H1 (cell line): ENCODE measurements around the gene LGALS8. TPM values are rescaled to one million over a fixed set of nuclear protein-coding genes. Genes with fewer than 3 reads are reported as not detected.

Experiments
- CTCF ChIA-PET: fragments of 300-600 bp; sonication (Branson Sonifier 250); formaldehyde crosslinking; loops from one replicate; lab custom pipeline; 2021; ENCODE audit not compliant: partially characterized antibody; lab: Charles Lee
- POLR2A ChIA-PET: fragments of 300-600 bp; sonication (Branson Sonifier 250); formaldehyde crosslinking; loops from one replicate; lab custom pipeline; 2021; ENCODE audit warnings: inconsistent platforms; ENCODE audit not compliant: partially characterized antibody; lab: Charles Lee
- DNase-seq, 2 experiments: peaks; one replicate each; pipeline versions ENCODE4 v3.0.0 to v3.0.0-alpha.2; 2010 to 2022; ENCODE audit warnings: low spot score in 2 of 2, low read depth in 1 of 2, mixed read lengths in 1 of 2
- FAIRE-seq: peaks from 2 replicates; lab custom pipeline; 2011; peaks lifted over from hg19 to GRCh38; lab: Jason Lieb, UNC
- H2AFZ ChIP-seq: 2 replicates; pipeline ENCODE4 v1.8.1; 2012; ENCODE audit warnings: low read length, inconsistent platforms
- H2AK5ac ChIP-seq: 2 replicates; pipeline ENCODE4 v1.6.1; 2013; ENCODE audit warnings: low read depth, low read length
- H2BK120ac ChIP-seq: replicated peaks from 2 replicates; pipeline ENCODE3; 2013; ENCODE audit warnings: low read depth, low read length, inconsistent platforms
- H2BK12ac ChIP-seq: 2 replicates; pipeline ENCODE4 v1.6.1; 2013; ENCODE audit warnings: low read depth, low read length
- H2BK15ac ChIP-seq: 2 replicates; pipeline ENCODE4 v1.6.1; 2013; ENCODE audit warnings: low read length
- H2BK20ac ChIP-seq: 2 replicates; pipeline ENCODE4 v1.6.1; 2013; ENCODE audit warnings: low read length
- H2BK5ac ChIP-seq: 2 replicates; pipeline ENCODE4 v1.6.1; 2013; ENCODE audit warnings: low read depth, low read length
- H3K14ac ChIP-seq: 2 replicates; pipeline ENCODE4 v1.6.1; 2013; ENCODE audit warnings: inconsistent platforms; ENCODE audit not compliant: insufficient read length
- H3K18ac ChIP-seq: 2 replicates; pipeline ENCODE4 v1.6.1; 2013; ENCODE audit warnings: low read length; ENCODE audit errors: extremely low read depth
- H3K23ac ChIP-seq: 2 replicates; pipeline ENCODE4 v1.6.1; 2013; ENCODE audit warnings: inconsistent platforms; ENCODE audit not compliant: insufficient read length
- H3K23me2 ChIP-seq: 2 replicates; pipeline ENCODE4 v1.6.1; 2013; ENCODE audit warnings: low read depth, low read length
- H3K27ac ChIP-seq: 2 replicates; pipeline ENCODE4 v1.6.1; 2011; ENCODE audit warnings: low read depth, low read length, inconsistent platforms
- H3K27me3 ChIP-seq, 4 experiments: replicated peaks in 1 of 4; 1 replicate in 1 of 4; 2 replicates in 3 of 4; pipeline versions ENCODE4 v1.6.1 to v1.8.1; 2011 to 2013; ENCODE audit warnings: low read length in 3 of 4, mild to moderate bottlenecking in 3 of 4, inconsistent platforms in 2 of 4, mixed read lengths in 2 of 4, moderate library complexity in 1 of 4; ENCODE audit not compliant: control insufficient read depth in 3 of 4, insufficient read depth in 3 of 4; ENCODE audit errors: extremely low read depth in 1 of 4
- H3K36me3 ChIP-seq, 4 experiments: 2 replicates each; pipeline versions ENCODE4 v1.6.1 to v1.8.1; 2011 to 2013; ENCODE audit warnings: mild to moderate bottlenecking in 4 of 4, low read length in 3 of 4, moderate library complexity in 2 of 4, control low read depth in 1 of 4, inconsistent platforms in 1 of 4; ENCODE audit not compliant: insufficient read depth in 4 of 4, control insufficient read depth in 2 of 4
- H3K4ac ChIP-seq: replicated peaks from 2 replicates; pipeline ENCODE3; 2013; ENCODE audit warnings: low read length, low read depth, mixed read lengths, inconsistent platforms; ENCODE audit not compliant: insufficient read length
- H3K4me1 ChIP-seq, 4 experiments: replicated peaks in 1 of 4; 1 replicate in 1 of 4; 2 replicates in 3 of 4; pipeline versions ENCODE4 v1.6.1 to v1.8.1; 2011 to 2013; ENCODE audit warnings: low read length in 3 of 4, inconsistent platforms in 2 of 4, mixed read lengths in 1 of 4; ENCODE audit not compliant: insufficient read depth in 4 of 4, control insufficient read depth in 3 of 4
- H3K4me2 ChIP-seq, 2 experiments: 2 replicates each; pipeline versions ENCODE4 v1.6.1 to v1.8.1; 2011 to 2013; ENCODE audit warnings: low read depth in 2 of 2, low read length in 2 of 2, control low read depth in 1 of 2, inconsistent platforms in 1 of 2, mild to moderate bottlenecking in 1 of 2; ENCODE audit not compliant: insufficient read depth in 1 of 2
- H3K4me3 ChIP-seq, 4 experiments: fragments of 200-600, 300-600 bp in 1 of 4; sonication (generic), shearing (Covaris generic), sonication (Bioruptor Twin) in 1 of 4; 2 replicates each; pipeline versions ENCODE4 v1.5.1 to v1.8.1; 2011 to 2016; ENCODE audit warnings: low read length in 4 of 4, low read depth in 3 of 4, control low read depth in 2 of 4, inconsistent platforms in 2 of 4, mild to moderate bottlenecking in 2 of 4, mixed read lengths in 1 of 4, moderate library complexity in 1 of 4; ENCODE audit not compliant: insufficient read depth in 2 of 4; ENCODE audit errors: extremely low read depth in 1 of 4
- H3K56ac ChIP-seq: replicated peaks from 2 replicates; pipeline ENCODE3; 2013; ENCODE audit warnings: low read depth, mild to moderate bottlenecking, mixed read lengths, low read length, inconsistent platforms; ENCODE audit not compliant: insufficient read length
- H3K79me1 ChIP-seq: 2 replicates; pipeline ENCODE4 v1.6.1; 2013; ENCODE audit warnings: low read depth, low read length, control low read depth
- H3K79me2 ChIP-seq, 2 experiments: 2 replicates each; pipeline versions ENCODE4 v1.6.1 to v1.8.1; 2012 to 2013; ENCODE audit warnings: low read length in 2 of 2, mild to moderate bottlenecking in 2 of 2, inconsistent platforms in 1 of 2; ENCODE audit not compliant: insufficient read depth in 2 of 2, control insufficient read depth in 1 of 2
- H3K9ac ChIP-seq, 4 experiments: replicated peaks in 1 of 4; 1 replicate in 1 of 4; 2 replicates in 3 of 4; pipeline versions ENCODE4 v1.6.1 to v1.8.1; 2011 to 2013; ENCODE audit warnings: low read depth in 3 of 4, low read length in 3 of 4, control low read depth in 2 of 4, mild to moderate bottlenecking in 2 of 4, moderate library complexity in 2 of 4, inconsistent platforms in 1 of 4; ENCODE audit errors: extremely low read depth in 1 of 4
- H3K9me3 ChIP-seq, 2 experiments: 2 replicates each; pipeline versions ENCODE4 v1.6.1 to v1.8.1; 2012 to 2013; ENCODE audit warnings: mild to moderate bottlenecking in 2 of 2, moderate library complexity in 2 of 2, control low read depth in 1 of 2, inconsistent platforms in 1 of 2, low read depth in 1 of 2, low read length in 1 of 2, mixed read lengths in 1 of 2; ENCODE audit not compliant: insufficient read depth in 2 of 2
- H4K20me1 ChIP-seq, 2 experiments: replicated peaks in 1 of 2; 2 replicates each; pipeline versions ENCODE3 to v1.8.1; 2011 to 2013; ENCODE audit warnings: inconsistent platforms in 2 of 2, low read length in 2 of 2, mild to moderate bottlenecking in 1 of 2; ENCODE audit not compliant: insufficient read depth in 2 of 2, control insufficient read depth in 1 of 2
- H4K5ac ChIP-seq: 2 replicates; pipeline ENCODE4 v1.6.1; 2013; ENCODE audit warnings: low read length, low read depth, mixed read lengths, inconsistent platforms; ENCODE audit not compliant: insufficient read length
- H4K8ac ChIP-seq: 2 replicates; pipeline ENCODE4 v1.8.0; 2013; ENCODE audit warnings: mild to moderate bottlenecking, moderate library complexity, low read length, inconsistent platforms; ENCODE audit not compliant: insufficient read depth; ENCODE audit errors: extremely low read depth
- H4K91ac ChIP-seq: replicated peaks from 2 replicates; pipeline ENCODE3; 2013; ENCODE audit warnings: low read length, mixed read lengths, inconsistent platforms; ENCODE audit not compliant: insufficient read length
- CTBP2 ChIP-seq: IDR thresholded peaks from 2 replicates; pipeline ENCODE4 v1.7.0; 2011; ENCODE audit warnings: borderline replicate concordance, mild to moderate bottlenecking, moderate library complexity, mixed read lengths, low read length; ENCODE audit not compliant: insufficient read depth, insufficient read length
- FOSL1 ChIP-seq: IDR thresholded peaks from 2 replicates; pipeline ENCODE4 v1.6.1; 2011; ENCODE audit warnings: mild to moderate bottlenecking, low read depth, low read length, moderate library complexity; ENCODE audit not compliant: insufficient read depth
- KDM4A ChIP-seq: IDR thresholded peaks from one replicate; pipeline ENCODE4 v1.7.1; 2012; ENCODE audit warnings: low read depth, mild to moderate bottlenecking, moderate library complexity, low read length, inconsistent platforms; ENCODE audit not compliant: severe bottlenecking
- POLR2A ChIP-seq, 2 experiments: IDR thresholded peaks; 1 replicate in 1 of 2; 2 replicates in 1 of 2; pipeline ENCODE4 v1.6.1; 2011; ENCODE audit warnings: low read depth in 2 of 2, low read length in 2 of 2, mild to moderate bottlenecking in 2 of 2; ENCODE audit errors: control extremely low read depth in 1 of 2
- SIN3A ChIP-seq, 2 experiments: IDR thresholded peaks in 1 of 2; conservative IDR thresholded peaks in 1 of 2; 2 replicates each; pipeline ENCODE4 v1.6.1; 2011 to 2012; ENCODE audit warnings: low read length in 2 of 2, improper control_type of control experiment in 1 of 2, low read depth in 1 of 2, mild to moderate bottlenecking in 1 of 2
- SIRT6 ChIP-seq: IDR thresholded peaks from one replicate; pipeline ENCODE4 v1.7.1; 2012; ENCODE audit warnings: low read length, inconsistent platforms
- SRF ChIP-seq: IDR thresholded peaks from 2 replicates; pipeline ENCODE4 v1.6.1; 2011; ENCODE audit warnings: mild to moderate bottlenecking, low read depth, low read length, moderate library complexity
- WGBS, 2 experiments: shearing (Covaris generic) in 1 of 2; methylation state at CpG; one replicate each; pipeline versions ENCODE4 v1.1.6 to v1.1.7; 2013 to 2015; ENCODE audit warnings: low lambda C conversion rate in 2 of 2, mixed read lengths in 2 of 2, inconsistent platforms in 1 of 2, low coverage in 1 of 2, missing lambda C conversion rate in 1 of 2; ENCODE audit not compliant: insufficient replicate concordance in 2 of 2, insufficient coverage in 1 of 2, insufficient read length in 1 of 2; ENCODE audit errors: extremely low coverage in 1 of 2, missing lambda C conversion rate in 1 of 2; 5-methylcytosine and 5-hydroxymethylcytosine counted together
- polyA plus RNA-seq, 7 experiments: library from polyadenylated mRNA; depleted of rRNA in 3 of 7; stranded (reverse) in 5 of 7; unstranded in 2 of 7; fragments of >200 nt in 5 of 7; fragments of 200-250 nt in 2 of 7; gene quantifications; 1 replicate in 5 of 7; 2 replicates in 1 of 7; 4 replicates in 1 of 7; pipeline versions ENCODE4 v1.2.1 to v1.2.3, GENCODE V29; 2011 to 2013; ENCODE audit warnings: missing spikeins in 2 of 7, mixed read lengths in 2 of 7
- total RNA-seq: library from RNA; stranded (reverse); fragmentation: NEBNext Ultra II Directional; extraction: Animal tissue kit (Norgen Biotek cat#: 25700); gene quantifications from 2 replicates; pipeline ENCODE4 v1.2.1, GENCODE V29; 2021

The LGALS8 gene
- total and polyA plus RNA-seq, 2 of the 8 experiments (the other 6 are each of a cell fraction or from before 2014, with no cell fraction given) = 7.2 to 11.6 TPM

DNA sequence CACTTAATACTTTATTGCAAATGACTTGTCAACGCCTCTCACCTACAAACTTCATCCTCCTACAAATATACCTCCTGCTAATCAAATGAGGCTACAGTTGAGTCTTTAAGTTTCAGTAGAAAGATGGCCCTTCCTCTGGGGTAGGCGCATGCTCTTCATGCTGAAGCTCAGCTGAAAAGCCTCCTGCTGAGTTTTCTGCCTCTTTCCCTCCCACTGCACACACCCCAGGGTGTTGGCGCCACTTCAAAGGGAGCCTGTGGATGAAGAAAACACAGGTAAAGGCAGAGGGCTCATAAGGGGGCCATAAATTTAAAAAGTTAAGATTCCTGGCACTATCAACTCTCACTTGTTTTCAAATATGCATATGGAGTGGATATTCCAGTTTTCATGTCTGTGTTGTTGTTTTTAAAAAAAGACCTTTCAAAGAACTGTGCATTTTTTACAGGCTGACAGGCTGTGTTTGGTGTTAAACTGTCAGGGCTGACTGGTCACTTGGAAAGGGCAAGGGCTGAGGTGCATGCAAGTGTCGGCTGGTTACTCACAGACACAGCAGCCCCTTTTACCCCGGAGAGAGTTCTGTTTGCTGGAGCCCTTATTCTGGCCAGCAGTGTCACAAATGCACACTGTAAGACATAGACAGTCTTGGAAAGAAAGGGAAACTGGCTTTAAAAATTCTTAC is 42.9 kb upstream of the LGALS8 start:
- no peaks in the 10 kb centered on the region for H3K79me1 ChIP-seq
- POLR2A ChIA-PET = no interaction called here
- H4K5ac ChIP-seq = no peak overlapping the region
- H2BK15ac ChIP-seq = no peak overlapping the region
- H3K4me1 ChIP-seq = no peaks in the 10 kb centered on the region
- H2AK5ac ChIP-seq = no peak overlapping the region
- no peaks in the 10 kb centered on the region for H4K20me1 ChIP-seq
- H3K27me3 ChIP-seq = no peaks in the 10 kb centered on the region
- no peak overlapping the region for H3K23ac ChIP-seq
- H3K4ac ChIP-seq = no peak overlapping the region
- H4K91ac ChIP-seq = no peak overlapping the region
- no peak overlapping the region for H3K27ac ChIP-seq
- no peak overlapping the region for H2BK20ac ChIP-seq
- no peak overlapping the region for H3K14ac ChIP-seq
- no peak overlapping the region for H2BK12ac ChIP-seq
- 80 to 100% methylated on average over 1 to 5 of the region's 5 CpGs for WGBS, 2 experiments
- H3K4me2 ChIP-seq = no peak overlapping the region
- CTCF ChIA-PET = interaction anchor here (0.5 to 0.6 kb wide), 2 partner anchors 8 to 348 kb away, joined by 3 read pairs; no protein-coding TSS in a partner anchor
- no peak overlapping the region for H3K9ac ChIP-seq
- no peak overlapping the region for H2BK120ac ChIP-seq
- no peak overlapping the region for H3K56ac ChIP-seq
- H3K79me2 ChIP-seq = no peaks in the 10 kb centered on the region
- H3K36me3 ChIP-seq = no peaks in the 10 kb centered on the region
- no peaks in the 10 kb centered on the region for H3K23me2 ChIP-seq
- FAIRE-seq (no peak), DNase-seq (no peak)
- no peak overlapping the region for H3K4me3 ChIP-seq
- H2BK5ac ChIP-seq = no peak overlapping the region
- H3K18ac ChIP-seq = no peak overlapping the region
- no peak overlapping the region for H2AFZ ChIP-seq
- no peaks in the 10 kb centered on the region for H3K9me3 ChIP-seq
- no peak overlapping the region for H4K8ac ChIP-seq
- TF ChIP-seq CTBP2 (no peak), SIN3A (conservative IDR thresholded peaks at IDR 0.05 in 1 of 2, IDR thresholded peaks at IDR 0.05 in 1 of 2; ENCODE audit: low read depth in 1 of 2, low read length in 2 of 2) (no peak), KDM4A (no peak), FOSL1 (no peak), SIRT6 (no peak), SRF (no peak), POLR2A (IDR thresholded peaks at IDR 0.05; ENCODE audit: control extremely low read depth in 1 of 2, low read depth in 2 of 2, low read length in 2 of 2) (no peak)
